ENCODE measurements around the gene GRIN1.

Gene GRIN1

GRCh38 chr9:137218212-137218753 lies 79.3 kb downstream of the GRIN1 start:
- Histone ChIP-seq H3K4me3 (ENCODE audit: insufficient read depth, low read length, poor library complexity, severe bottlenecking) (no peak overlapping the region), H3K27ac (ENCODE audit: low read depth, low read length) (no peak overlapping the region), H3K36me3 (ENCODE audit: low read length) (no peaks in the 10 kb centered on the region), H3K4me2 (ENCODE audit: low read depth, low read length, poor library complexity, severe bottlenecking) (no peak overlapping the region), H3F3A (ENCODE audit: insufficient read depth) (no peaks in the 10 kb centered on the region), H2AFZ (ENCODE audit: low read depth, low read length, severe bottlenecking) (no peak overlapping the region), H4K20me1 (ENCODE audit: low read depth, low read length) (no peaks in the 10 kb centered on the region), H3K9me3 (ENCODE audit: insufficient read depth, low read length) (no peaks in the 10 kb centered on the region), H3K79me2 (ENCODE audit: insufficient read depth, low read length) (no peaks in the 10 kb centered on the region), H3K27me3 (ENCODE audit: low read length) (no peaks in the 10 kb centered on the region), H3K9me2 (replicated peaks; ENCODE audit: insufficient read depth, low read length) (no peaks in the 10 kb centered on the region), H3K9ac (ENCODE audit: low read length) (no peak overlapping the region)
- TF ChIP-seq CTCF (IDR thresholded peaks at IDR 0.05; ENCODE audit: insufficient read depth, low read length, poor library complexity, severe bottlenecking) (no peak), EZH2phosphoT487 (conservative IDR thresholded peaks at IDR 0.05; ENCODE audit: low read length) (no peak)

All from SU-DHL-6 (cell line).